Measurements from ENCODE around the gene GPATCH2L. TPM values are rescaled to one million over a fixed set of nuclear protein-coding genes. Genes with fewer than 3 reads are reported as not detected.

The GPATCH2L gene
- polyA plus RNA-seq, 2 of the 4 experiments (the other 2 are of a cell fraction) = 19.6 to 30.9 TPM

- Histone ChIP-seq H3K4me1 (no peaks in the 10 kb centered on the region), H3K4me3 (no peak overlapping the region), H3K4me2 (no peak overlapping the region), H3K27ac (no peak overlapping the region), H3K9me3 (no peaks in the 10 kb centered on the region)
- no peak for TF ChIP-seq BCL3 (IDR thresholded peaks at IDR 0.05)
- TF ChIP-seq MAZ (IDR thresholded peaks at IDR 0.05; ENCODE audit: borderline replicate concordance, low read depth, low read length) = no peak
- no peak for TF ChIP-seq CEBPB (IDR thresholded peaks at IDR 0.05)
- TF ChIP-seq NR3C1 (IDR thresholded peaks at IDR 0.05) = no peak
- no peak for TF ChIP-seq ZSCAN20 (CRISPR knock-in tag; IDR thresholded peaks at IDR 0.05)
- TF ChIP-seq MYC (IDR thresholded peaks at IDR 0.05; ENCODE audit: borderline replicate concordance, low read length) = no peak
- TF ChIP-seq FOXS1 (CRISPR knock-in tag; IDR thresholded peaks at IDR 0.05) = no peak
- TF ChIP-seq EP300 (IDR thresholded peaks at IDR 0.05) = no peak
- no peak for TF ChIP-seq MAX (IDR thresholded peaks at IDR 0.05)
- POLR2A ChIA-PET = interaction anchor here (0.7 kb wide), 1 partner anchor 184 kb away, joined by 4 read pairs; no protein-coding TSS in a partner anchor
- WGBS (ENCODE audit: missing lambda C conversion rate) = 56% methylated on average over 4 of the region's 4 CpGs
- ATAC-seq (no peak), DNase-seq (ENCODE audit: low read depth in 1 of 2, low spot score in 1 of 2) (no peak), FAIRE-seq (no peak)
- CTCF ChIA-PET = no interaction called here
Measured at GRCh38 chr14:76118594-76118993, 33.1 kb upstream of the GPATCH2L start.

GRCh38 chr14:76121089-76121748 is 30.5 kb upstream of the GPATCH2L start:
- no peak for DNase-seq (ENCODE audit: low read depth in 1 of 2, low spot score in 1 of 2)
- no peak for TF ChIP-seq NR3C1 (IDR thresholded peaks at IDR 0.05)
- TF ChIP-seq KDM5A (IDR thresholded peaks at IDR 0.05) = no peak
- no peak for TF ChIP-seq ATOH8 (CRISPR knock-in tag; IDR thresholded peaks at IDR 0.05; ENCODE audit: low read depth)
- CTCF ChIA-PET = interaction anchor here (1.1 to 1.3 kb wide), 2 partner anchors 9 to 232 kb away, joined by 3 read pairs; no protein-coding TSS in a partner anchor
- 64% methylated on average over 4 of the region's 4 CpGs for WGBS (ENCODE audit: missing lambda C conversion rate)
- Histone ChIP-seq H3K27ac (no peak overlapping the region), H3K4me2 (no peak overlapping the region), H3K4me1 (no peaks in the 10 kb centered on the region), H3K4me3 (no peak overlapping the region), H3K9me3 (no peaks in the 10 kb centered on the region)
- no peak for FAIRE-seq
- ATAC-seq = no peak
- POLR2A ChIA-PET = no interaction called here

- ATAC-seq (no peak), FAIRE-seq (no peak), DNase-seq (ENCODE audit: low read depth in 1 of 2, low spot score in 1 of 2) (no peak)
- CTCF ChIA-PET = interaction anchor here (1.2 kb wide), 1 partner anchor 9 kb away, joined by 4 read pairs; no protein-coding TSS in a partner anchor
- H3K4me1 ChIP-seq = no peaks in the 10 kb centered on the region
- no peak overlapping the region for H3K27ac ChIP-seq
- POLR2A ChIA-PET = no interaction called here
- H3K9me3 ChIP-seq = no peaks in the 10 kb centered on the region
- TF ChIP-seq EP300 (IDR thresholded peaks at IDR 0.05) (no peak), FOSB (CRISPR knock-in tag; IDR thresholded peaks at IDR 0.05) (no peak), MAFK (IDR thresholded peaks at IDR 0.05; ENCODE audit: partially characterized antibody) (no peak), ZFP36 (IDR thresholded peaks at IDR 0.05; ENCODE audit: borderline replicate concordance, partially characterized antibody) (no peak)
- WGBS (ENCODE audit: missing lambda C conversion rate) = 47% methylated on average over 10 of the region's 10 CpGs
- H3K4me3 ChIP-seq = no peak overlapping the region
- H3K4me2 ChIP-seq = no peak overlapping the region
Measured at GRCh38 chr14:76123426-76124225, 28.1 kb upstream of the GPATCH2L start.

- ATAC-seq (no peak), DNase-seq (ENCODE audit: low read depth in 1 of 2, low spot score in 1 of 2) (no peak), FAIRE-seq (no peak)
- Histone ChIP-seq H3K4me3 (no peak overlapping the region), H3K4me1 (no peaks in the 10 kb centered on the region), H3K27ac (no peak overlapping the region), H3K9me3 (no peaks in the 10 kb centered on the region), H3K4me2 (no peak overlapping the region)
- TF ChIP-seq POLR2A (IDR thresholded peaks at IDR 0.05; ENCODE audit: low read length) (no peak), NFE2L2 (conservative IDR thresholded peaks at IDR 0.05; ENCODE audit: low read length) (no peak), ZSCAN20 (CRISPR knock-in tag; IDR thresholded peaks at IDR 0.05) (no peak), GATA3 (IDR thresholded peaks at IDR 0.05; ENCODE audit: borderline replicate concordance) (no peak), MAFK (IDR thresholded peaks at IDR 0.05; ENCODE audit: partially characterized antibody) (no peak), BCL3 (IDR thresholded peaks at IDR 0.05) (no peak), HMGXB4 (CRISPR knock-in tag; IDR thresholded peaks at IDR 0.05; ENCODE audit: borderline replicate concordance) (no peak), TP53 (CRISPR knock-in tag; IDR thresholded peaks at IDR 0.05) (no peak), ELK1 (IDR thresholded peaks at IDR 0.05; ENCODE audit: low read depth, low read length) (no peak), BHLHE40 (IDR thresholded peaks at IDR 0.05; ENCODE audit: low read depth, low read length) (no peak)
- ChIA-PET POLR2A (no interaction called here), CTCF (no interaction called here)
- 37% methylated on average over 8 of the region's 8 CpGs for WGBS (ENCODE audit: missing lambda C conversion rate)
Measured at GRCh38 chr14:76125511-76125910, 26.2 kb upstream of the GPATCH2L start.

All from A549 (cell line).